ENCODE data around the gene PTPRT.

The PTPRT gene

DNA sequence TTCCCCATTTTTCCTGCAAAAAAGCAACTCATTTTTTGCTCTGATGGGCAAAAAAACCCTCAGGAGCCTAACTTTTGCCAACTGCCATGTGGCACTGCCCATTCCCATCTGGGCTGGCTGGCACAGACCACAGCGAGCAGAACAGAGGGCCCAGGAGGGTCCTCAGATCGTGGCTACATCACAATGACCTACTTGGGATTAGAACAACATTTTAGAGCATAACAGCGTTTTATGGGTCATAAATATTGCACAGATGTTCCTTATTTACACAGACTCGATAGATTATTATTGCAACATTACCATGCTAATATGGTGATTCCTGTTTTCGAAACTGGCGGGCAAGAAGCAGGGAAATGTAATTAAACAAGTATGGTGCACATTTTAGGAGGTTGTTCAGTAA lies 28.0 kb downstream of the PTPRT start:
- no peak for DNase-seq (ENCODE audit: low read depth)
- TF ChIP-seq, protein P1, sequence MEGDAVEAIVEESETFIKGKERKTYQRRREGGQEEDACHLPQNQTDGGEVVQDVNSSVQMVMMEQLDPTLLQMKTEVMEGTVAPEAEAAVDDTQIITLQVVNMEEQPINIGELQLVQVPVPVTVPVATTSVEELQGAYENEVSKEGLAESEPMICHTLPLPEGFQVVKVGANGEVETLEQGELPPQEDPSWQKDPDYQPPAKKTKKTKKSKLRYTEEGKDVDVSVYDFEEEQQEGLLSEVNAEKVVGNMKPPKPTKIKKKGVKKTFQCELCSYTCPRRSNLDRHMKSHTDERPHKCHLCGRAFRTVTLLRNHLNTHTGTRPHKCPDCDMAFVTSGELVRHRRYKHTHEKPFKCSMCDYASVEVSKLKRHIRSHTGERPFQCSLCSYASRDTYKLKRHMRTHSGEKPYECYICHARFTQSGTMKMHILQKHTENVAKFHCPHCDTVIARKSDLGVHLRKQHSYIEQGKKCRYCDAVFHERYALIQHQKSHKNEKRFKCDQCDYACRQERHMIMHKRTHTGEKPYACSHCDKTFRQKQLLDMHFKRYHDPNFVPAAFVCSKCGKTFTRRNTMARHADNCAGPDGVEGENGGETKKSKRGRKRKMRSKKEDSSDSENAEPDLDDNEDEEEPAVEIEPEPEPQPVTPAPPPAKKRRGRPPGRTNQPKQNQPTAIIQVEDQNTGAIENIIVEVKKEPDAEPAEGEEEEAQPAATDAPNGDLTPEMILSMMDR (IDR thresholded peaks at IDR 0.05; ENCODE audit: insufficient read depth, low read depth, low read length, missing control alignments): no peak
- H3K4me3 ChIP-seq (ENCODE audit: low read depth, low read length): no peak overlapping the region

DNA sequence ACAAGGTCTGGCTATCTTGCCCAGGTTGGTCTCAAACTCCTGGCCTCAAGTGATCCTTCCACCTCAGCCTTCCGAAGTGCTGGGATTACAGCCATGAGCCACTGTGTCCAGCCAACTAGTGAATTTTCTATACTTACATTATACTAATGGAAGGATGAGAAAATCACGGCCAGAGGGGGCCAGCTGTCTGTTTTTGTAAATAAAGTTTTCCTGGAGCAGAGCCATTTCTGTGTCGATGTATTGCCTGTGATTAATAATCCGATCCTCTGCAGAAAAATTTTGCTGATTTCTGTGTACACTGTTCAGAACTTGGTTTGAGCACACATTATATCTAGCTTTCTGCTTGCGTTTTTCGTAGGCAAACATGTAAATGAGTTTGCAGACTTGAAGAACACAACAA lies 28.8 kb downstream of the PTPRT start:
- TF ChIP-seq, protein P1 (IDR thresholded peaks at IDR 0.05; ENCODE audit: insufficient read depth, low read depth, low read length, missing control alignments): no peak
- no peak overlapping the region for H3K4me3 ChIP-seq (ENCODE audit: low read depth, low read length)

DNA sequence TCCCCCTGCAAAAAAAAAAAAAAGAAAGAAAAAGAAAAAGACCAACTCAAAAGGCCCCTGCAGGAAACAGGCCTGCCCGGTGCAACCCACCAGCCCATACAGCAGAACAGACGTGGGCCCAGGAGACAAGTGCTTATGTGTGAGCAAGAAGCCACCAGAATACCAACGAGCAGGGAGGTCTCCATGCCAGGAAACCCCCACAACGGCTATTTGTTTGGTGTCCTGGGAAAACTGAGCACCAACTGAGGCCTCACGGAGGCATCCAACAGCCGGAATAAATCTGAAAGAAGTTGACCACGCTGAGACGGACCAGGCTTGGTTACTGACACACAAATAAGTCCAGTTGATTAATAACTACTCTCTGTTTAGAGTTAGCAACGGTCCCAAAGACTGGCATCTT lies 29.7 kb downstream of the PTPRT start:
- TF ChIP-seq, protein P1 (IDR thresholded peaks at IDR 0.05; ENCODE audit: insufficient read depth, low read depth, low read length, missing control alignments): no peak
- no peak for DNase-seq (ENCODE audit: low read depth)
- H3K4me3 ChIP-seq (ENCODE audit: low read depth, low read length): no peak overlapping the region

More for the DNA sequence above, 28.8 kb downstream of the PTPRT start:
- DNase-seq (ENCODE audit: low read depth): no peak

DNA sequence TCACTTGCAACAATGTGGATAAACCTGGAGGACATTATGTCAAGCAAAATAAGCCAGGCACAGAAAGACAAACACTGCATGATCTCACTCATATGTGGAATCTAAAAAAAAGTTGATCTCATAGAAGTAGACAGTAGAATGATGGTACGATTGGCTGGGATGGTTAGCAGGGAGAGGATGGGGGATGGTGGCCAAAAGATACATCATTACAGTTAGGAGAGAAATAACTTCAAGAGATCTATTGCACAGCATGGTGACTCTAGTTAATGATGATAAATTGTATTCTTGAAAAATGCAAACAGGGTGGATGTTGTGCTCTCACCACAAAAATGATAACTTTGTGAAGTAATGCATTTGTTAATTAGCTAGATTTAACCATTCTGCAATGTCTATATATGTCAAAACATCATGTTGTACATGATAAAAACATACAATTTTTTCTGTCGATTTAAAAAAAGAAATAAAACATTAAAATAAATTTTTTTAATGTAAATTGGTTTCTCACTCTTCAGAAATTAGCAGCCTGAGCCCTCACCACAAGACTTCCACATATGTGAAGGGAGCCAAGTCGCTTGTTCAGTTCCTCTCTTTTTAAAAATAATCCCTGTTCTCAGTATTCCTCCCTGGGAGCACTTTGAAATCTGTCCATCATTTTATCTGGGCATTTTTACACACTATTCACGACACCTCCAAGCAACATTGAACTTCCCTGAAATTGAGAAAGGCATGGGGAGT lies 34.2 kb downstream of the PTPRT start:
- TF ChIP-seq, protein P1 (IDR thresholded peaks at IDR 0.05; ENCODE audit: insufficient read depth, low read depth, low read length, missing control alignments): no peak
- no peak for DNase-seq (ENCODE audit: low read depth)

DNA sequence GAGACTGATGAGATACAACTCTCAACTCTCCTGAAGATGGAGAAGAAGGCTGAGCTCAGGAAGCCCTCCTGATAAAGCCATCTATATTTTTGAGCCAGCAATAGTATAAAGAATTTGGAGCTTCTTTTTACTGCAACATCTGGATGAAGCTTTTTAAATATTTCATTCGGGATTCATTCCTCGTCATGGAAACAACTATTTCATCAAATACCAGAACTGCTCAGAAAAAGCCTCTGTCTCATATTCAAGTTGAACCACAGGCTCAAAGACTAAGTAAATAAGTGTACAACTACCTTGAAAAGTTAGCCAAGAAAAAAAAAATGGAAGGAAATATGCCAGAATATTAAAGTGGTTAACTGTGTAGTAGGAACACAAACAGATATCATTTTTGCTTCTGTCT lies 37.8 kb downstream of the PTPRT start:
- no peak for DNase-seq (ENCODE audit: low read depth)
- TF ChIP-seq, protein P1 (IDR thresholded peaks at IDR 0.05; ENCODE audit: insufficient read depth, low read depth, low read length, missing control alignments): no peak
- H3K4me3 ChIP-seq (ENCODE audit: low read depth, low read length): no peak overlapping the region

More for the DNA sequence above, 34.2 kb downstream of the PTPRT start:
- no peak overlapping the region for H3K4me3 ChIP-seq (ENCODE audit: low read depth, low read length)

DNA sequence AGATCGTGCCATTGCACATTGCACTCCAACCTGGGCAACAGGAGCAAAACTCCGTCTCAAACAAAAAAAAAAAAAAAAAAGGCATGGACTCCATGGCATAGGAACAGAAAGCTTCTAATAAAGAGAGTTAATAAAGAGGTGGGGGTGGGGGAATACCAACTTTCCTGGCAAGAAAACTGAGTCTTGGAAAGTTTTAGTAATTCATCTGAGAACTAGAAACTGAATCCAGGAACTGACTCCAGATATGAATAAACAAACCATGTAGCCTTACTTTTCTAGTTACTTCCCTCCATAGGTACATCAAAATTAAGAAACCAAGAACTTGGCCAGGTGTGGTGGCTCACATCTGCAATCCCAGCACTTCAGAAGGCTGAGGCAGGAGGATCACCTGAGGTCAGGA lies 38.5 kb downstream of the PTPRT start:
- H3K4me3 ChIP-seq (ENCODE audit: low read depth, low read length): no peak overlapping the region
- no peak for DNase-seq (ENCODE audit: low read depth)
- TF ChIP-seq, protein P1 (IDR thresholded peaks at IDR 0.05; ENCODE audit: insufficient read depth, low read depth, low read length, missing control alignments): no peak

DNA sequence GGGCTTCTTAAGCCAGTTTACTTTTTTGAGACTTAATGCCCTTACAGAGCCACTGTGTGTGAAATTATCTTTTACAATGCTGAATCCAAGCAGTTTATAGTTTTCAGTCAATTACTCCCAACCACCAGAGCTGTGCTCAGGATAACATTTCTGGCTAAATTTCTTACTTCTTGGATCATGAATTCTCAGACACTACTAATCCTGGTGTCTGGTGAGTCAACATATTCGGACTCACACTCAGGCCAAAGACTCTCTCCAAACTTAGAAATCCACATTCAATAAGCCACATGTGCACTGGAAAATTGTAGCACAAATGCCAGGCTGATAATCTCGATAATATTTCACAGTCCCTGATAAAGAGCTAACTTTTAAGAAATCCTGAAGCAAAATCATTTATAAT lies 49.0 kb downstream of the PTPRT start:
- TF ChIP-seq, protein P1 (IDR thresholded peaks at IDR 0.05; ENCODE audit: insufficient read depth, low read depth, low read length, missing control alignments): no peak
- no peak for DNase-seq (ENCODE audit: low read depth)
- no peak overlapping the region for H3K4me3 ChIP-seq (ENCODE audit: low read depth, low read length)
